Left lung (tissue), 10 donors: ENCODE measurements around the gene ARHGEF2. TPM values are rescaled to one million over a fixed set of nuclear protein-coding genes. Genes with fewer than 3 reads are reported as not detected.
A peak's percentile ranks its signal among the peaks of the same experiment; 100 is the strongest.

ENCODE experiments used
- ATAC-seq: fragments of 200-7000 bp; cut with Tn5 transposase; one replicate; pipeline ENCODE4 v1.9.1; 2020; ENCODE audit warnings: moderate library complexity
- DNase-seq, 4 donors: peaks; one replicate each; pipeline ENCODE4 v3.0.0-alpha.2; 2013 to 2020
- H3K27ac ChIP-seq, 2 donors: fragments of 200-600 bp; sonication (generic) in 1 of 2; one replicate each; pipeline versions ENCODE4 v1.5.0 to v1.8.0; 2020 to 2021
- H3K27me3 ChIP-seq, 2 donors: fragments of 200-600 bp; sonication (generic) in 1 of 2; one replicate each; pipeline versions ENCODE4 v1.5.0 to v1.8.0; 2020 to 2021
- H3K36me3 ChIP-seq, 2 donors: fragments of 200-600 bp; sonication (generic) in 1 of 2; one replicate each; pipeline versions ENCODE4 v1.5.0 to v1.8.0; 2020 to 2021
- H3K4me1 ChIP-seq, 2 donors: fragments of 200-600 bp; one replicate each; pipeline ENCODE4 v1.8.0; 2021
- H3K4me3 ChIP-seq, 2 donors: fragments of 200-600 bp; sonication (generic) in 1 of 2; one replicate each; pipeline versions ENCODE4 v1.5.0 to v1.8.0; 2020 to 2021; ENCODE audit warnings: mild to moderate bottlenecking in 1 of 2
- H3K9me3 ChIP-seq, 2 donors: fragments of 200-600 bp; sonication (generic) in 1 of 2; one replicate each; pipeline versions ENCODE4 v1.5.0 to v1.8.0; 2020 to 2021
- CTCF ChIP-seq, 2 donors: fragments of 200-600 bp; sonication (generic) in 1 of 2; IDR thresholded peaks; one replicate each; pipeline versions ENCODE4 v1.5.0 to v1.8.0; 2021; ENCODE audit warnings: antibody characterized with exemption in 2 of 2
- intact Hi-C, 2 donors: fragments of 100-400 bp; cut with DNase I; formaldehyde crosslinking; loops; one replicate each; pipeline versions ENCODE4 v1.11.2 to v1.14.2; 2022
- polyA plus RNA-seq, 6 donors: library from polyadenylated mRNA; unstranded; fragments of 120-200 nt; gene quantifications; one replicate each; pipeline ENCODE4 v1.2.1, GENCODE V29; 2013; ENCODE audit not compliant: insufficient read length in 6 of 6
- total RNA-seq, 2 donors: library from RNA; stranded (reverse); fragmentation: NEBNext Ultra II Directional; extraction: Animal tissue kit (Norgen Biotek cat#: 25700); gene quantifications; one replicate each; pipeline ENCODE4 v1.2.1, GENCODE V29; 2021
- donor health status: DM: no; HTN: yes; CAD: no.
- donor health status: DM: no; HTN: no; CAD: no.

The ARHGEF2 gene
- total and polyA plus RNA-seq, 8 donors: 158 to 290 (median 218) TPM

GRCh38 chr1:155929057-155929456 is 49.3 kb downstream of the ARHGEF2 start:
- Histone ChIP-seq H3K27me3 (no peaks in the 10 kb centered on the region), H3K36me3 (peaks cover 0 to 95% of the 10 kb centered on the region in 2 donors), H3K4me3 (no peak overlapping the region), H3K4me1 (peaks cover 26 to 47% of the 10 kb centered on the region in 2 donors), H3K27ac (no peak overlapping the region), H3K9me3 (no peaks in the 10 kb centered on the region)
- DNase-seq: no peak
- intact Hi-C loops: no loop called here
- ATAC-seq: no peak
- no peak for TF ChIP-seq CTCF (IDR thresholded peaks at IDR 0.05)

DNA sequence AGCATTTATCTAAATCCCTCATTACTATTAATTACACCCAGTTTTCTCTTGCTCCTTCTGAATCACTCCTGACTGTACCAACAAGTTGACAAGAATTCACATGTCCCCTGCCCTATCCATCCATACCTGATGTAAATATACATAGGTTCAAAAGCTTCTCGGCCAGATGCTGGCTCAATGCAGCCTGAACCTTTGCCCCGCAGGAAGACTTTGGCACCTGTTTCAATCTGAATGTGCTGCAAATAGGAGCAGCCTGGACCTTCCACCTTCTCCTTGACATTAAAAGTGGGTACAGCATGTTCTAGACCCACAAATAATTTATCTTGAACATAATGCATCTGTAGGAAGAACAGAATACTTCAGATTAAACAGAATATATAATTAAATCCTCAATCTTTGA is 52.8 kb downstream of the ARHGEF2 start:
- DNase-seq: no peak
- H3K4me1 ChIP-seq: peaks cover 3 to 13% of the 10 kb centered on the region in 2 donors
- no peak overlapping the region for H3K4me3 ChIP-seq
- no peak for TF ChIP-seq CTCF (IDR thresholded peaks at IDR 0.05)
- no peaks in the 10 kb centered on the region for H3K9me3 ChIP-seq
- no peak overlapping the region for H3K27ac ChIP-seq
- intact Hi-C loops: no loop called here
- H3K36me3 ChIP-seq: peaks cover 9 to 99% of the 10 kb centered on the region in 2 donors
- ATAC-seq: no peak
- no peaks in the 10 kb centered on the region for H3K27me3 ChIP-seq

DNA sequence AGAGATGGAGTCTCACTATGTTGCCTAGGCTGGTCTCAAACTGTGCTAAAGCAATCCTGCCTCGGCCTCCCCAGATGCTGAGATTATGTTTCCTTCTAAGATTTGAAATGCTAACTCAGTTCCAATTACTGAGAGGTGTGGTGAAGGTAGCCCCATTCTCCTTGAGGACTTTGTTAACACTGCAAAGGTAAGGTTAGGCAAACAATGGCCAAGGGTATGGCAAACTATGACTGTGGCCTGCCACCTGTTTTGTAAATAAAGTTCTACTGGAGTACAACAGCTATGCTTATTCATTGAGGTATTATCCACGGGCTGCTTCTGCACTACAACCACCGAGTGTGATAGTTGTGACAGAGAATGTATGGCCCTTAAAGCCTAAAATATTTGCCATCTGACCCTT is 57.6 kb downstream of the ARHGEF2 start:
- H3K4me3 ChIP-seq: no peak overlapping the region
- no peak overlapping the region for H3K27ac ChIP-seq
- no peaks in the 10 kb centered on the region for H3K27me3 ChIP-seq
- peaks cover 9 to 100% of the 10 kb centered on the region in 2 donors for H3K36me3 ChIP-seq
- intact Hi-C loops: no loop called here
- no peak for TF ChIP-seq CTCF (IDR thresholded peaks at IDR 0.05)
- H3K4me1 ChIP-seq: no peaks in the 10 kb centered on the region
- DNase-seq (no peak), ATAC-seq (peak; percentile 25)
- no peaks in the 10 kb centered on the region for H3K9me3 ChIP-seq

DNA sequence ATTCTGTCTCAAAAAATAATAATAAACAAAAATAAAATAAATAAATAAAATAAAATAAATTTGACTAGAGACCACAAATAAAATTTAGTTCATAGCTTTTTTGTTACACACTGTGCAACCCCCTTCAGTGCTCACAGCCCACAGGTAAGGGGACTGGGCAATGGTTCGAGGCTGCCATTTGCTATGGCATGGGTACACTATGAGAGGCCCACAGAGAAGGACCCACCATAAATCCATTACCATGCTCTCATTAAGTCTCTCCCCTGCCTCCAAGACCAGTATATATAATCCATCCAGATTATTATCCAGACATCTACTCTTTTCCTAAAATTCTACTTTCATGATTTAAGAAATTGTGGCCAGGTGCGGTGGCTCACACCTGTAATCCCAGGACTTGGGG is 58.5 kb downstream of the ARHGEF2 start:
- Histone ChIP-seq H3K4me3 (no peak overlapping the region), H3K27me3 (no peaks in the 10 kb centered on the region), H3K36me3 (peaks cover 9 to 100% of the 10 kb centered on the region in 2 donors), H3K9me3 (no peaks in the 10 kb centered on the region), H3K27ac (no peak overlapping the region), H3K4me1 (no peaks in the 10 kb centered on the region)
- ATAC-seq (no peak), DNase-seq (no peak)
- TF ChIP-seq CTCF (IDR thresholded peaks at IDR 0.05): no peak
- intact Hi-C loops: no loop called here

- intact Hi-C loops: no loop called here
- DNase-seq (no peak), ATAC-seq (no peak)
- H3K27me3 ChIP-seq: no peaks in the 10 kb centered on the region
- TF ChIP-seq CTCF (IDR thresholded peaks at IDR 0.05): no peak
- no peaks in the 10 kb centered on the region for H3K9me3 ChIP-seq
- H3K4me3 ChIP-seq: no peak overlapping the region
- no peaks in the 10 kb centered on the region for H3K4me1 ChIP-seq
- H3K36me3 ChIP-seq: peaks cover 9 to 100% of the 10 kb centered on the region in 2 donors
- H3K27ac ChIP-seq: no peak overlapping the region
Observed at GRCh38 chr1:155918660-155919059, 59.7 kb downstream of the ARHGEF2 start.
